Right ventricle myocardium superior (tissue), 1 donor: ENCODE results near the gene CAMK2A. TPM values are rescaled to one million over a fixed set of nuclear protein-coding genes. Genes with fewer than 3 reads are reported as not detected.

Experiments used
- ATAC-seq: fragments of 200-7000 bp; cut with Tn5 transposase; one replicate; pipeline ENCODE4 v1.9.1; 2020; ENCODE audit warnings: mild to moderate bottlenecking; ENCODE audit not compliant: poor library complexity
- DNase-seq: peaks from one replicate; pipeline ENCODE4 v3.0.0-alpha.2; 2020
- intact Hi-C: fragments of 100-400 bp; cut with DNase I; formaldehyde crosslinking; loops from one replicate; pipeline ENCODE4 v1.11.2; 2022
- total RNA-seq: library from RNA; stranded (reverse); fragmentation: NEBNext Ultra II Directional; extraction: Animal tissue kit (Norgen Biotek cat#: 25700); gene quantifications from one replicate; pipeline ENCODE4 v1.2.1, GENCODE V29; 2021
- donor health status: DM: no; HTN: yes; CAD: no; lungs with severe emphysema.

The CAMK2A gene
- total RNA-seq, 1 donor from 2014 or later = 17.1 TPM

DNA sequence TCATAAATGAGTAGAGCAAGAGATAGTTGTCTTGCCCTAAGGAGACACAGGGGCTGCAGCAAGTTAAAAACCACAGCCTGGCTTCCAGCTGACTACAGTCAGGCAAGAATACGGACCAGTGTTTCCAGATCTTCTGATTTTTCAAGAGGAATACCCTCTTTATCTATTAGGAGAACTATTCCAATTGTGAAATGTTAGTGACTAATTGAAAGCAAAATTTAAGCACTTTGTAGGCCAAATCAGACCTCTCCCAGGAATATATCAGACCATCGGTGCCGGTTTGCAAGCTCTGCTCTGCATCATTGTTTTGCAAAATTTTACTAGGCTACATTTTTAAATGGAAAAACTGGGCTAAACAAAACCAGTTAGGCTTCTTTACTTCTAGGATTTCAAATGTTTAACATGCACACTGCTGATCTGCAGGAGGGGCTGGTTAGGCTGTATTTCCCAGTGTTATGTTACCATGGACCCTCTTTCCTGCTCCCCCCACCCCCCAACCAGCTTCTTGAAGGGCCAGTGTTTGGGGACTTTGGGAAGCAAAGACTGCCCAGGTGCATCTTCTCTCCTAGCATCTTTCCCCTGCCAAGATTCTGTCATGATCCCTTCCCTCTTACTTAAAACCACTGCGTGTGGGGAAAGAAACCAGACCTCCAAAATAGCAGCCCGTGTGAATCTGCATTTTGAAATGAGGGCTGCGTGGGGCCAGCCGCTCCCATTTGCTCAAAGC, 14.2 kb upstream of the CAMK2A start:
- intact Hi-C loops = no loop called here
- DNase-seq (no peak), ATAC-seq (peak; percentile 18)

DNA sequence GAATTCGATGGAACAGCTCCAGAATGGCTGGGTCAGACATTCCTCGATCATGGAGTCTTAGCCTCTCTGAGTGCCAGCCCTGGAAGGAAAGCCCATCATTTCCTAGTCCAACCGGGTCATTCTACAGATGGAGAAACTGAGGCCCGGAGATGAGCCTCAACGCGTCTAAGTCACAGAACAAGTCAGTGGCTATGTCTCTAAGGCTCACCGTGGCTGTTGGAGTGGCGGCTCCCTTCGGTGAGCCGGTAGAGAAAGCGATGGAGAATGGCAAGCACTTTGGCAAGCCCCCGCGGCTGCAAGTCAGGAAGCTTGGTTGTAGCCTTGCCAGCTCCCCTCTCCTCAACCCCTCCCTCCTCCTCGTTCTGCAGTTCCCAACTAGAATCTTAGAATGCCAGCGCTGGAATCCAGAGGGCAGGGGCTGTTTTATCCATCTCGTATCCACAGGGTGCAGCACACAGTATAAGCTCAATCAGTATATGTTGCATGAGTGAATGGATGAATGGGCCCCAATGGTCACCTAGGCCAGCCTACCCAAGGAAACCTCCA, 13.6 kb upstream of the CAMK2A start:
- intact Hi-C loops = no loop called here
- DNase-seq = no peak
- no peak for ATAC-seq

DNA sequence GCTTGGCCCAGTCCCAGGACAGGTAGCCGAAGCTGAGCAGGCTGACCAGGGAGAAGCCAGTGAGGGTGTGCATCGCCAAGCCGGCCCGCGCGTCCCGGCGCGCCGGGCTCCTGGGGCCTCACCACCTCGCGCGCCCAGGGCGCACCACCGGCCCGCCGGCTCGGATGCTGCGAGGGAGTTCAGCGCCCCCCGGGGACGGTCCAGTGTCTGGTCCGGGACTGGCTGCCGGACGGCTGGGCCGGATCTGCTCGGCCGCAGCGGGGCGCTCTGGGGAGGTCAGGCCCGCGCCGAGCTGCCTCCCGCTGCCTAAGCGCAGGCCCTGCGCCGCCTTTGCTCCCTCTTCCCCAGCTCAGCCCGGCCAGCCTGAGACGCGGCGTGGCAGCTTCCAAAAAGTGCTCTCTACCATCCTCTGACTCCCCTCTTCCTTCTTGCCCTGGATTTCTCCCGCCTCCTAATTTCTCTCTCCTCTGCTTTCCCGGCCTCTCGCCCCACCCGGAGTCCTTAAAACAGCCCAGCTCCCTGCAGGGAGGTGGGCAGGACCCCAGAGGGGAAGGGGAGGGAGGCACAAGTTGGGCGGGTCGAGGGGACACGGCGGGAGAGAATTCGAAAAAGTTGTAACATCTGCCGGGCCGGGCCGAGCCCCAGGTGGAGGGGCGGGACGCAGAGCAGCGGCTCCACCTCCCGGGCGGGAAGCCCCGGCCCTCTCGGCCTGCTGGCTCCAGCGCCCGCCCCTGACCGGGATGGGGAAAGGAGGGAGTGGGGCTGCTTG, 12.9 kb upstream of the CAMK2A start, which contains the start of gene ARSI:
Gene ARSI (minus strand): TSS at position 605 of the 769 bp plus-strand sequence. CDS start 532 bp downstream, at position 73.
- ATAC-seq = peak; percentile 77
- peak; percentile 66 for DNase-seq
- intact Hi-C loops = no loop called here

DNA sequence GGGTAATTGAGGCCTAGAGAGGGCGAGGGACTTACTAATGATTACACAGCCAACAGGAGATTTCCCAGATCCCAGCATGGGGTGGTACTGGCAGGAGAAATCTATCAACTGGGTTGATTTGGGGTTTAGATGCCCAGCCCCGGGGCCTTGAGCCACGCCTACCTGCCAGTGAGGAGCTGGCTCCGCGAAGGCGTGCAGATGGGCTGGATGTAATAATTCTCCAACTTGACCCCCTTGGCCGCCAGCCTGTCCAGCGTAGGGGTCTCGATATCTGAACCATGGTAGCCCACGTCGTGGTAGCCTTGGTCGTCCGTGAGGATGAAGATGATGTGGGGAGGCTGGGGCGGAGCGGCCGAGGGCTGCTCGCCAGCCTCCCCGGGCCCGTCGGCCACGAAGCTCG, 12.3 kb upstream of the CAMK2A start:
- DNase-seq (no peak), ATAC-seq (no peak)
- intact Hi-C loops = no loop called here

DNA sequence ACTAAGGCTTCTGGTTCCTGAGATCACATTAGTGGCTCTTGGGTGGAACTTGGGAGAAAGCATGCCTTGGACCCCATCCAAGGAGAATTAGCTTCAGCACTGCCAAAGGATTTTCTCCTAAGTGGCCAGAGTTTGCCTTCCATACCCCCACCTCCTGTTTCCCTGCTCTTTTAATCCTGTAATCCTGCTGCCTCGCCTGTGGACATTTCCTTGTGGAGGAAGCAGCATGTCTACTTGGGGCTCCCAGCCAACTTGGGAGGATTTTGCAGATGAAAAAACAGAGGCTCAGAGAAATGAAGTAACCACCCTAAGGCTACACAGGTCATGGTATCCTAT, 11.6 kb upstream of the CAMK2A start:
- ATAC-seq (no peak), DNase-seq (no peak)
- intact Hi-C loops = no loop called here

DNA sequence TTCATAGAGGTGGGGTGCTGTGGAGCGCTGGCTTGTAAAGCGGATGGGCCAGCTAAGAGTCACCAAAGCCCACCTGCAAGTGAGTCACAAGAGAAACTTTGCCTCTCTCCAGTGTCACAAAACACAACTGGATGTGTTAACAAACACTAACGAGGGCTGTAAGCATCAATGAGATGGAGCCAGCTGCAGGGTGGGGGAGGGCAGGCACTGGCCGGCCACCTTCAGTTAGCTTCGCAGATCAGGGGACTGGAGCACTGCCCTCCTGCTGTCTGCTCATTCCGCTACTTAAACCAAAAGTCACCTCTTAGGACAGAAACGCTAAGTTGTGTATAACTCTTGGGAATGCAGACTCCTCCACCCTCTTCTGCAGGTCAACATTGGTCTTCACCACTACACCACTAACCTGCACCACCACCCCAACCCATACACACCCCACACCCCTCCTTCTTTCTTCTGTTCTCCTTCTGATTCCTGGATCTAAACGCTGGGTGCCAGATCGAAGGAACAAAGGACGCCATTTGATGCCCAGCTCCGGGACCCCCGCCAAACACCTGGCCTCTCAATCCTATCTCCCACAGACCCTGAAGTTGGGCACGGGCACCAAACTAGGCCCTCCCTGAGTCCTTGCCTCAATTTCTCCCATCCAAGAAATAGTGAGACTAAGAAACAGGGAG, 11.1 kb upstream of the CAMK2A start:
- no peak for DNase-seq
- intact Hi-C loops = no loop called here
- ATAC-seq = no peak

DNA sequence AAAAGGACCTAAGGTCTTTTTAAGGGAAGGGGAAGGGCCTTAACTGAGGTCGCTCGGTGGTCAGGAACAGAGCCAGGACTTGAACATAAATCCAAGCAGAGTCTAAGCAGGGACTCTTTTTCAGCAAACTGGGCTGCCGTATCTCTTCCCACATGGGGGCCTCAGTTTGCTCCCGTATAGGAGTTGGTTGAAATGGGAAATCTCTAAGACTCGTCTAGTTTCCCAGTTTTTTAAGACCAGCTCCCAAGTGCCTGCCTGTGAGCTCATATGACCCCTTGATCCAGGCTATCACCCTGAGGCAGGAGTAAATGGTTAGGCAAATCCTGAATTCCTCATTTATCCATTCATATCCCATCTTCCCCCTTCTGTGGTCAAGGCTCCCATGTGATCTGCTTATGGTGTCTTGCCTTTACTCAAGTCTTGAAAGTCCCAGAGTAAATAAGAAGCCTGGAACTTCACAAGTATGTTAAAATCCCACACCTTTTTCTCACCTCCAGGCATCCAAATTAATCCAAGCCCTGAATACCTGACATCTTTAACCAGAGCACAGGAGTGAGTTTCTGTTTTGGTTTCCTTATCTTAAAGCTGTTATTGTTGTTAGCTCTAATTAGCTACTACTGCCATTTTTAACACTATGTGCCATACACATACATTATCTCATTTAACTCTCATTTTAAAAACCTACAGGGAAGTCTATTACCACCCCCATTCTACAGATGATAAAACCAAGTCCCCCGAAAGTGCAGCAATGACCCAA, 10.2 kb upstream of the CAMK2A start:
- ATAC-seq (no peak), DNase-seq (no peak)
- intact Hi-C loops = no loop called here

DNA sequence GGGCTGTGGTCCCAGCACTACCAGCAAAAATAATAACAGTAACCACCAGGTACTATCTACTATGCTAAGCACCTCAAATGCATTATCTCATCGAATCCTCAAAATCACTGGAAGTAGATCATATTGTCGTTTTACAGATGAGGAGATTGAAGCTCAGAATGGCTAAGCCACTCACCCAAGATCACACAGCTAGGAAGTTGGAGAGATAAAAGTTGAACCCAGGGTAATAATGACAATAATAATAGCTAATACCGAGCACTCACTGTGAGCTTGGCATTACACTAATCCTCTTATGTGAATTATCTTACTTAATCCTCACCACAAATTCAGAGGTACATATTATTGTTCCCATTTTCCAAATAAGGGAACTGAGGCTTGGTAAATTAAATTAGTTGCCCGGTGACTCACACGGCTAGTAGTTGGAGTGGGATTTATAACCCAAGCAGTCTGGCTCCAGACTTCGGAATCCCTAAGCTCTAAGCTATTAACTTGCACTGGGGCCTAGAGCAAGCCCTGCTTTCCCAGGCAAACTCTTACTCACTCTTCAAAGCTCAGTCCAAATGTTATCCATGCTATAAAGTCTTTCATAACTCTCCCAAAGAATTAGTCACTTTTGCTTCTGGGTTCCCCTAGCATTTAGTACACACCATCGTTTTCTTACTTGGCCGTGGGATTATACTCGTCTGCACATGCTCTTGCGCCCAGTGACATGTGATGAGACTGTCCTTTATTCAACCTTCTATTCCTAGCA, 9.3 kb upstream of the CAMK2A start:
- DNase-seq (no peak), ATAC-seq (peak; percentile 34)
- intact Hi-C loops = no loop called here

DNA sequence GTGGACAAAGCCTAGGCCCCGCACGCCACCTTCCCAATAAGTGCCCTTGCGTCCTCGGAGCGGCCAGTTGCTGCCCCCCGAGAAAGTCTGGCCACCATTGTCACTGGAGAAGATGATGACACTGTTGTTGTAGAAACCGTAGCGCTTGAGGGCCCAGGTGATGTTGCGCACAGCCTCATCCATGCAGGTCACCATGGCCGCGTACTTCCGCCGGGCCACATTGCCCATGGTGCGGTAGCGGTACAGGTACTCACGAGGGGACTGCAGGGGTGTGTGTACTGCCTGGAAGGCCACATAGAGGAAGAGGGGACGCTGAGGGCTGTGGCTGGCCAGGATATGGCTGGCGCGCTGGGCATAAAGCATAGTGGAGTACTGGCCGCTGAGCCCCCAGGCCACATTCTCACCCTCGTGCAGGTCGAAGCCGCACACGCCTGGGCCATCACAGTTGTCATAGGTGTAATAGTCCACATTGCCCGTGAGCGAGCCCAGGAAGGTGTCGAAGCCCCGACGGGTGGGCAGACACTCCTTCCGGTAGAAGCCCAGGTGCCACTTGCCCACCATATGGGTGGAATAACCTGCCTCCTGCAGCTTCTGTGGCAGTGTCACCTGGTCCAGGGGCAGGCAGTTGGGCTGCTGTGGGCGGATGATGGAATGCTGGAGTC, 8.5 kb upstream of the CAMK2A start:
- intact Hi-C loops = no loop called here

DNA sequence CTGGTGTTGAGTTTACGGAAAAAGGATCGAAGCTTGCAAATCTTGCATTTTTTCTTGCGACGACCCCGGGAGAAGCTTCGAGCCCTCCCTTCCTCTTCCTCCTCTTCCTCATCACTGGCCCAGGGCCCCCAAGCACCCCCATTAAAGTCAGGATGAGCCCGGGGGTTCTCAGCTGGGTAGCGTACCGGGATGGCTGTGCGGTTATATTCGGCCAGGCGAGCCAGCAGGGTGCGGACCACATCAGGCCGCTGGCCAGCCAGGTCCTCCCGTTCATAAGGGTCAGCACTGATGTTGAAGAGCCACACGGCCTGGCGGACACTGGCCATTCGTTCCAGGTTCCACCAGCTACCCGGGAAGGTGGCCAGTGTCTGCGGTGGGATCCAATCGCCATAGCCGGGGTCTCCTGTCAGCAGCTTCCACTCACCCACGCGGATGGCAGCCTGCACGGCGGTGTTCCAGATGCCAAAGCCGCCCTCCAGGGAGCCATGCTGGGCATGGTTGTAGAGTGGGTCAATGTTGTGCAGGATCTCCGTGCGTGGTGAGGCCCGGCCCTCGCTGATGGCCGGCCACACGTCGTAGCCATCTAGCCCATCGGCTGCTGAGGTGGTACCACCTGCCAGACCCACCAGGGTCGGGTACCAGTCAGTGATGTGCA, 7.8 kb upstream of the CAMK2A start:
- ATAC-seq (no peak), DNase-seq (no peak)
- intact Hi-C loops = no loop called here

More for the DNA sequence above, 8.5 kb upstream of the CAMK2A start:
- DNase-seq (no peak), ATAC-seq (no peak)

DNA sequence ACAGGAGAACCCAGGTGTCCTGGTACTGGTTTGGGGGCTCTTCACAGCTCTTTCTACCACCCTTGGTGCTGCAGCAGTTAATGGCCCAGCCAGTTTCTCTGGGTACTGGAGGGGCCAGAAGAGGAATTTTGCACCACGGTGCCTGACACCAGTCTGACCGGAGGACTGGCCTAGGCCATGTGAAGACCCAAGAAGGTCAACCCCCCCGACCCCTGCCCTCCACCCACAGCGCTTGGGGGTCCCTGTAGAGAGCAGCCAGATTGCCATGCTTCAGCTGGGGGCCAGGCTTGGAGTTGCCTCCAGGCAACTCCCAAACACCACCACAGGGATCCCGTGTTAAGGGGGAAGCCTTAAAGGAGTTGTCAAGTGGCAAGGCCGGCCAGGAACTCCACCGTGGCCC, 6.9 kb upstream of the CAMK2A start:
- ATAC-seq (no peak), DNase-seq (no peak)
- intact Hi-C loops = no loop called here

DNA sequence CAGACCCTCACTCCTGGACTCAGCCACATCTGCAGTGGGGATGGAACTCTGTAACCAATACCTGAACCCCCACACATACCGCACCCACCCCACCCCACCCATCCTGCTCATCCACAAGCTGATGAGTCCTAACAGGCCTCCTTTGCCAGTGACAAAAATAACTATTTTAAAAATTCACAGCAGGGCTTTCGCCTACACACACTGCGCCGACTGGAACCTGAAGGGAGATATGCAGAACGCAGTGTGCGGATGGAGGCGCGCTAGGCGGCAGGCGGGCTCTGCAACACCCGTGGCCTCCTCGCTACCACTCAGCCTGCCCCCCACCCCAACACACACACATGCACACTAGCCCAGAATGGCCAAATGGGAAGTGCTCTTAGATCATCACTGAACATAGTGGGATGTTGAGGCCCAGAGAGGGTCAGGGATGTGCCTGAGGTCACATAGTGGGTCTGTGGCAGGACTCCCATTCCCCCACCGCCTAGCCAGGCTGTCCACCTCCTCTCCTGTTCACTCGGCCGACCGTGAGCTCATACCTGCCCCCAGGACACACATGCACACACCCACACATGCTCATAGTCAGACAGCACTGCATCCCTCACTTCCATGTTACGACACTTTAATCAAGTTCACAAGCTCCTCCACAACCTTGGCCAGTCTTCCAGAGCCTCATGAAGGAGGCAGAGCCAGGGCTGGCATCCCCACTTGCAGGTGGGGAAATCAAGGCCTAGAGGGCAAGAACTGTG, 6.3 kb upstream of the CAMK2A start:
- ATAC-seq = no peak
- intact Hi-C loops = no loop called here
- DNase-seq = no peak

DNA sequence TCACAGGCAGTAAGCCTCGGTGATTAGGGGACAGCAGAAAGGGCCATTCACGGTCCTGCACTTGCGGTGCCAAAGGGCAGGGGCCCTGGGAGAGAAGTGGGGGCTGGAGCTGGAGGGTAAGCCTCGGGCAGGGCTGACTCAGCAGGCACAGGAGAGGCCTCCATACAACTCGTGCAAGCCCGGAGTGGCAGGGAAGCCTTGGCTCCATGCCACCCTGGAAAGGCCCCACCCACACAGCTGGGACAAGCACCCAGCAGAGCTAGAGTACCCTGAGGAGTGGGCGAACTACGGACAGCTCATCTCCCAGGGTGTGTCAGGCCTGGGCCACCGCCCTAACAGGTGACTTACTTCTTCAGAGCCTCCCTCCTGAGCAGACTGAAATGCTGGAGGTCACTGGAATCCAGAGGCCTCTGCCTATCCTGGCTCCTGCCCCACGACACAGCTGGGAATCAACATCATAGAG, 5.6 kb upstream of the CAMK2A start:
- DNase-seq = no peak
- intact Hi-C loops = no loop called here

DNA sequence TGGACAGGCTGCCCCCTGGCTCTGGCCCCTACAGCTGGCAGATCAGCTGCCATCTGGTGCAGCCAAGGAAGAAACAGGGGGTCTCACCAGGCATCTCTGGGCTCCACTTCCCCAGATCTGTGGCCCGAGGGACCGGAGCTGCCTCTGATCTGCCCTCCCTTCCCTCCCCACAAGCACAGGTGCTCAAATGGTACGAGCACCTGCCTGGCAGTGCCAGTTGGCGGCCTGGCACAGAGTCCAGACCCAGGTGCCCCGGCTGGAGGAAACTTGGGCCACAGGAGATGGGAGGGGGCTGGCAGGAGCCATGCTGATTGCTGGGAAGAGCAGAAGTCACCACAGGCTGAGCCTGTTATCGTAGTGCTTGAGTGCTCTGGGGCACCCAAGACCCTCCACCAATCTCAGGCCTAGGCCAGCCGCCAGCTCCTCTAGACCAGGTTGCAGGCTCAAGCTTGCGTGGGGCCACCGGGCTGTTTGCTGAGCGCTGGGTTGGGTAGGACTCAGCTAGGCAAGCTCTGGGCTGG, 5.0 kb upstream of the CAMK2A start:
- intact Hi-C loops = no loop called here
- ATAC-seq (no peak), DNase-seq (no peak)

More for the DNA sequence above, 5.6 kb upstream of the CAMK2A start:
- peak; percentile 59 for ATAC-seq

DNA sequence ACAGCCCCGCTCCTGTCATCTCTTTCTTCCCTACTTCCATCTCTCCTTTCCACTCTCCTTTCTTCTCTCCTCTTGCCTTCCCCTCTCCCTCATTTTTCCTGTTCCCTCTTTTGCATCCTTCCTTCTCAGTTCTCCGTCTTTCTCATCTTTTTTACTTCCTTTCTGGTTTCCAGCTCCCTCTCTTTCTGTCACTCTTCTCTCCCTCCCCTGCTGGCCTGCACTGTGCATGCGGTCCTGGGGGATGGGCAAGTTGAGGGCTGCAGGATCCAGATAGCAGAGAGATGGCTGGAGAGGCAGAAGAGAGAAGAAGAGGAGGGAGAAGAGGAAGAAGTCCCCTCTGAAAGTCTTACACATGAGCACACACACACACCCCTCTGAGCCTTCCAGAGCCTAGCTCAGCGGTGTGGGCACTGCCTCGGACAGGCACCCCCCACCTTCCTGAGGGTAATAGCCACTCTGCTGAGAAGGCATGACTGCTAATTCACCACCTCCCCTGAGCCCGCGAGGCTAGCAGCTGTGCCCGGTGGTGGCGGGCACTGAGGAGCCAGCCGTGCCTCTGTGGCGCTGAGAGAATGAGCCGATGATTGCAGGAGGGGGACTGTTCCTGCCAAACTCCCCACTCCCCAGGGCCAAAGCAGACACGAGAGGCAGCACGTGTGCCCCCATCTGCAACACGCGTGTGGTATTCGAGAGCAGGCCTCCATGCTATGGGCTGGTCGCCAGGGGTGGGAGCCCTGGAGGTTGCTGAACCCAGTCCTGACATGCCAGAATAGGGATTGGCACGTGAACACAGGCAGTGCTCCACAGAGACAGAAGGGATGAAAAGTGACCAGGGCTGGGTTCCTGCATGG, 3.7 kb upstream of the CAMK2A start:
- intact Hi-C loops = no loop called here
- DNase-seq (no peak), ATAC-seq (no peak)
